ENCODE results near the gene RNASE8. TPM values are rescaled to one million over a fixed set of nuclear protein-coding genes. Genes with fewer than 3 reads are reported as not detected.

Gene RNASE8
- polyA plus RNA-seq, 3 donors: not detected

- Histone ChIP-seq H3K36me3 (replicated peaks in 1 of 2; ENCODE audit: control insufficient read depth in 1 of 2, insufficient read depth in 2 of 2, low read length in 2 of 2) (peaks cover 82 to 99% of the 10 kb centered on the region in 2 donors), H2AFZ (ENCODE audit: insufficient read depth, low read depth, low read length, poor library complexity, severe bottlenecking) (no peak overlapping the region), H3K4me3 (replicated peaks in 1 of 3; ENCODE audit: low read depth in 2 of 3, low read length in 3 of 3) (no peak overlapping the region), H3K9me3 (replicated peaks in 1 of 2; ENCODE audit: control insufficient read depth in 1 of 2, insufficient read depth in 1 of 2, low read length in 2 of 2) (no peaks in the 10 kb centered on the region), H3K79me2 (ENCODE audit: insufficient read depth, low read length) (peaks cover 5% of the 10 kb centered on the region), H3K27ac (ENCODE audit: low read depth in 1 of 2, low read length in 2 of 2) (peak overlapping the region in 1 of 2 donors; percentile 32), H4K20me1 (ENCODE audit: insufficient read depth, low read length) (peaks cover 5% of the 10 kb centered on the region), H3K4me2 (replicated peaks; ENCODE audit: extremely low read depth, low read length, poor library complexity, severe bottlenecking) (no peak overlapping the region), H3K4me1 (ENCODE audit: control insufficient read depth in 1 of 2, insufficient read depth in 2 of 2, low read length in 2 of 2) (peaks cover 29 to 33% of the 10 kb centered on the region in 2 donors), H3K27me3 (ENCODE audit: control insufficient read depth in 2 of 2, insufficient read depth in 2 of 2, low read length in 2 of 2) (no peaks in the 10 kb centered on the region), H3K9ac (ENCODE audit: insufficient read depth, low read length, poor library complexity, severe bottlenecking) (no peak overlapping the region)
- intact Hi-C loops (cut with micrococcal nuclease): no loop called here
- no peak overlapping the region for H3K4me3 Mint-ChIP-seq
- peak overlapping the region in 4 of 7 donors; percentile 12 to 54 (median 40) for H3K27ac Mint-ChIP-seq
- WGBS (ENCODE audit: insufficient coverage): 92% methylated on average over 25 of the region's 30 CpGs
- peaks cover 1 to 5% (median 3%) of the 10 kb centered on the region in 3 donors for H3K27me3 Mint-ChIP-seq (ENCODE audit: low read depth in 3 of 3)
- peaks cover 0 to 3% (median 0%) of the 10 kb centered on the region in 7 donors for H3K9me3 Mint-ChIP-seq
- H3K36me3 Mint-ChIP-seq: peaks cover 77 to 96% of the 10 kb centered on the region in 2 donors
- H3K4me1 Mint-ChIP-seq: peaks cover 27% of the 10 kb centered on the region
- DNase-seq: no peak
- TF ChIP-seq CTCF (IDR thresholded peaks at IDR 0.05): no peak
Measured at GRCh38 chr14:21081521-21082142, 24.0 kb downstream of the RNASE8 start.

DNA sequence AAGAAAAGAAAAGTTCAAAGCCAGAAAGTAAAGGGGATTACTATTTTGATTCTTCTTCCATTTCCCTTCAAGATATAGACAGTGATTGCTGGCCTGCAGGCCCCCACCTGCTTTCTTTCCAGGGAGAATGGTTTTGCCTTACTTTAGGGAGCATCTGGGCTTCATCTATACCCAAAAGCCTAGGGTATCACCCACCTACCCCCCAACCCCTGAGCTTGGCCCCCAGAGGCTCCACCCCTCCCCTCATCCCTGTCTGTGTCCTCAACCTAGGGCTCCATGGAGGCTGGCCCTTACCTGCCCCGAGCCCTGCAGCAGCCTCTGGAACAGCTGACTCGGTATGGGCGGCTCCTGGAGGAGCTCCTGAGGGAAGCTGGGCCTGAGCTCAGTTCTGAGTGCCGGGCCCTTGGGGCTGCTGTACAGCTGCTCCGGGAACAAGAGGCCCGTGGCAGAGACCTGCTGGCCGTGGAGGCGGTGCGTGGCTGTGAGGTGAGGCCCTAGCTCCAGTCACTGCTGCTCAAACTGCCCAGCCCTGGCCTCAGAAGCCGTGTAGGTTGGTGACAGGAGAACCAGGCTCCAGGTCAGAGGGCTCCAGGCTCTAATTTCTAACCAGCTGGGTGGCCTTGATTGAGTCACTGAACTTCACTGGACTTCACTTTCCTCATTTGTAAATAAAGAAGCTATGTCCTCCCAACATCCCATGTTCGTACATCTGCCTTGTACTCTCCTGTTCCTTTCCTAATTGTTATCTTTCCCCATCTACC lies 26.1 kb downstream of the RNASE8 start:
- WGBS (ENCODE audit: insufficient coverage): 91% methylated on average over 11 of the region's 11 CpGs
- peaks cover 6% of the 10 kb centered on the region for H4K20me1 ChIP-seq (ENCODE audit: insufficient read depth, low read length)
- H3K79me2 ChIP-seq (ENCODE audit: insufficient read depth, low read length): peaks cover 5% of the 10 kb centered on the region
- Mint-ChIP-seq H3K27ac (peak overlapping the region; percentile 94 to 99 (median 98)), H3K27me3 (ENCODE audit: low read depth in 3 of 3) (peaks cover 1 to 4% (median 3%) of the 10 kb centered on the region in 3 donors), H3K9me3 (peaks cover 0 to 3% (median 0%) of the 10 kb centered on the region in 7 donors), H3K4me1 (peaks cover 42% of the 10 kb centered on the region), H3K36me3 (peaks cover 64 to 92% of the 10 kb centered on the region in 2 donors), H3K4me3 (no peak overlapping the region)
- no peaks in the 10 kb centered on the region for H3K27me3 ChIP-seq (ENCODE audit: control insufficient read depth in 2 of 2, insufficient read depth in 2 of 2, low read length in 2 of 2)
- no peak overlapping the region for H2AFZ ChIP-seq (ENCODE audit: insufficient read depth, low read depth, low read length, poor library complexity, severe bottlenecking)
- no peak overlapping the region for H3K4me2 ChIP-seq (replicated peaks; ENCODE audit: extremely low read depth, low read length, poor library complexity, severe bottlenecking)
- H3K4me3 ChIP-seq (replicated peaks in 1 of 3; ENCODE audit: low read depth in 2 of 3, low read length in 3 of 3): no peak overlapping the region
- peak overlapping the region; percentile 54 to 94 for H3K27ac ChIP-seq (ENCODE audit: low read depth in 1 of 2, low read length in 2 of 2)
- peaks cover 65 to 90% of the 10 kb centered on the region in 2 donors for H3K36me3 ChIP-seq (replicated peaks in 1 of 2; ENCODE audit: control insufficient read depth in 1 of 2, insufficient read depth in 2 of 2, low read length in 2 of 2)
- no peak for DNase-seq
- peaks cover 42 to 48% of the 10 kb centered on the region in 2 donors for H3K4me1 ChIP-seq (ENCODE audit: control insufficient read depth in 1 of 2, insufficient read depth in 2 of 2, low read length in 2 of 2)
- no peak overlapping the region for H3K9ac ChIP-seq (ENCODE audit: insufficient read depth, low read length, poor library complexity, severe bottlenecking)
- no peak for TF ChIP-seq CTCF (IDR thresholded peaks at IDR 0.05)
- intact Hi-C loops (cut with micrococcal nuclease): no loop called here
- no peaks in the 10 kb centered on the region for H3K9me3 ChIP-seq (replicated peaks in 1 of 2; ENCODE audit: control insufficient read depth in 1 of 2, insufficient read depth in 1 of 2, low read length in 2 of 2)

Measured in CD14-positive monocyte (primary cell).